G401.6 (cell line): ENCODE results near the gene CHL1.

Experiments
- FAIRE-seq: peaks from 2 replicates; lab custom pipeline; 2012; peaks lifted over from hg19 to GRCh38; lab: Jason Lieb, UNC

The CHL1 gene

GRCh38 chr3:284322-284721 lies 87.8 kb downstream of the CHL1 start:
- FAIRE-seq, result no peak

GRCh38 chr3:288417-288816 lies 91.9 kb downstream of the CHL1 start:
- FAIRE-seq, result no peak

- no peak for FAIRE-seq
Observed at GRCh38 chr3:291028-291427, 94.5 kb downstream of the CHL1 start.

GRCh38 chr3:291646-292436 lies 95.3 kb downstream of the CHL1 start:
- FAIRE-seq, result no peak

- no peak for FAIRE-seq
Observed at GRCh38 chr3:294096-294495, 97.5 kb downstream of the CHL1 start.

- FAIRE-seq, result no peak
Observed at GRCh38 chr3:294581-294980, 98.0 kb downstream of the CHL1 start.

DNA sequence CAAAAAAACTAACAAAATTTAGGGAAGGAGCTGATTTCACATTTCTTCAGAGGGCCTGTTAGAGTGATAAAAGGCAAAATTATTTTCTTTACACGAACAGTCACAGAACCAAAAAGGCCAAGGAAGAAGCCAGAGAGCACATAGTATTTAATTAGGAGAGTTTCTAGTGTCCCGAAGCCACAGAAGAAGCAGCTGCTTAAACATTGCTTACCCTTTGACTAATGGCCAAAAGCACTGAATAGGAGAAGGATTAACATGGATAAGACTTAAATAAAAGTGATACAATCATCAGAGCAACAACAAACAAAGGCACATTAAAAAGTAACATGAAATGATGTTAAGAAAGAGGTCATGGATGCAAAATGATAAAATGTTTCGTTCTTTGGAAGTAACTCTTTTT lies 98.6 kb downstream of the CHL1 start:
- no peak for FAIRE-seq

DNA sequence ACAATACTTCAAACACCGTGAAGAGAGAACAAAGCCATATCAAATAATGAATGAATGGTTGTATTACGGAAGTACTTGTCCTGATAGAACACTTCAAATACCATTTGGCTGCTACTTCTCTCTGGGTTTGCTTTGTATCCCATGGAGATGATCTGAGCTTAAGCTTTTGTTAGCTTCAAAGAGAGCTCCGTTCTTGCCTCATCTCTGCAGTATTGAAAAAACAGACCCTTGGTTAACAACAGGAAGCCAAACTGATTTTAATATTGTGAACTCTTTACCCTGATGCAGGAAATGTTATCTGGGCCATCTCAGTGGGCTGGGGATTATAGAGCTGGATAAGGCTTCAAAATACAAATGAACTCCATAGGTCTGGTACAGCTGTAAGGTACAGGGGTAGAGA lies 101.0 kb downstream of the CHL1 start:
- no peak for FAIRE-seq

- FAIRE-seq, result no peak
Observed at GRCh38 chr3:299590-300301, 103.2 kb downstream of the CHL1 start.

DNA sequence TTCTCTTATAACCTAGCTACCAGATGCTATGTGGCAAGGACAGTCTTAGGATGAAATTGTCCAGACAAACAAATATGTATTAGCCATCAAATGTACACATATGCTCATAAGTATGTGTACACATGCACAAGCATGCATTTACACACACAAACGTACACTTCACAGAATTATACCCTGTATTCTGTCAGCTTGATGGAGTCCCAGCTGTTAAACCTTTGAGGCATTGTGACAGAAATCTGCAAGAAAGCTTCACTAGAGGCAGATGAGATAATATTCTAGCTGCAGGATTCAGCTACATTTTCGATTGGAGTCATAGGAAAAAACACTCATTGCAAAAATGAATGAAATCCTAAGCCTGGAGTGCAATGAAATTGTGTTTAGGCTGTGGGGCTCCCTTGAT lies 110.6 kb downstream of the CHL1 start:
- no peak for FAIRE-seq

- FAIRE-seq, result no peak
Observed at GRCh38 chr3:308597-309321, 112.2 kb downstream of the CHL1 start.

GRCh38 chr3:312160-312733 lies 115.7 kb downstream of the CHL1 start:
- FAIRE-seq, result no peak

DNA sequence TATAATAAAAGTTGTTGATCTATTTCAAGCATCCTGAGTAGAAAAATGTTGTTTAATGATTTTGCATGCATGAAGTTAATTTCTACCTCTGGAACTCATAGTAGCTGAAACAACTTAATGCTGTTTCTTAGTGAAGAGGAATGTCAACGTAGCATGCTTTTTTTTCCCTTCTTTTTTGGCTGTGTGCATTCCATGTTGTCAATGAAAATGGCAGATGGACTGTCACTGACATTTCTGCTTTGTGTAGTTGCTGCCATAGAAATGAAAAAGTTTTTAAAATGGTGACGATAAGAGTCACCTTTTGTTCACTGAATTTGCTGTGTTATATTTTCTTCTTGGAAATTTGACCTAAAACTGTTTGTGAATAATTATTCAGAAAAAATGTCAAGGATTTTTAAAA lies 116.3 kb downstream of the CHL1 start:
- FAIRE-seq, result no peak

DNA sequence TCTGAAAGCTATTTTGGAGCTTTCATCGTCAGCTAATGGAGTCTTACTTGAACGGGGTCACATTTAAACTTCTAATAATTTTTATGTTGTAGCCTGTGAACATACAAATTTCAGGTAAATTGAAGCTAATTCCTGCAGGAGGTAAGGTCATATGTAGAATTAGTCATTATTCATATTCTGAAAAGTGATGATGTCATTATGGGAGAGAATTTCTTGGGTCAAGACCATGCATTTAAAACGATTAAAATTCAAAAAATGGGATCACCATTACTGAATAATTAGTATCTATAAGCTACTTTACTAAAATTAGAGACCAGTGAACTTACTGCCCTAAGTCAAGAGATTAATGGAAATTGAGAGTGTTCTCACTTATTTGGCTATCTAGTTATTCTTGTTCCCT lies 120.4 kb downstream of the CHL1 start:
- no peak for FAIRE-seq

GRCh38 chr3:318903-319302 lies 122.3 kb downstream of the CHL1 start:
- FAIRE-seq, result no peak

DNA sequence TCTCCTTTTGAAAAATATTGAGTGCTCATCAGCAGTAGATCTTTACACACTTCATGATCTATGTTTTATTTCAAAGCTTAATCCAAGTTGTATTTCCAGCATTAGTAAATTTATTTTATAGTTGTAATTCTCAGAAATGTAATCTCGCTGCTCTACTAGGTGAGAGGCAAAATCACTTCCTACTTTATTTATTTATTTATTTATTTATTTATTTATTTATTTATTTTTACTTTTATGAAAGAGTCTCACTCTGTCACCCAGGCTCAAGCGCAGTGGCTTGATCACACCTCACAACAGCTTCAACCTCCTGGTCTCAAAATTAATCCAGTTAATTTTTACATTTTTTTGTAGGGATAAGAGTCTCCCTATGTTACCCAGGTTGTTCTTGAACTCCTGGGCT lies 127.9 kb downstream of the CHL1 start:
- FAIRE-seq, result no peak

DNA sequence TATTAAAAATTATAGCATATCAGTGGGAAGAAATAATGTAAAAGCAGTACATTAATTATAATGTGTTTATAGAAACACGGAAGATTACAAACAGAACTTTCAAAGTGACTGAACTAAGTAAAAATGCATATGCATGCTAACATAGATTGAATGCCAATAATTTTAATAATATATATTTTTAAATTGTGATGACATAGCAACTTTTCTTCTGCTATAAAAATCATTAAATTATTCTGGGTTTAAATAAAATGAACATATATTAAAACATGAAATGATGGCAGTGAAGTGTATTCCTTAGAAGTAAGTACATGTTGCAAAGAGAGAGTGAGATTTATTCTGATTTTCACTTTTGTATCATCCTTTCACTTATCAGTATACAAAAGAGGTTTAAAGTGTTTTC lies 128.9 kb downstream of the CHL1 start:
- FAIRE-seq, result no peak

- FAIRE-seq, result no peak
Observed at GRCh38 chr3:330494-331115, 134.0 kb downstream of the CHL1 start.

DNA sequence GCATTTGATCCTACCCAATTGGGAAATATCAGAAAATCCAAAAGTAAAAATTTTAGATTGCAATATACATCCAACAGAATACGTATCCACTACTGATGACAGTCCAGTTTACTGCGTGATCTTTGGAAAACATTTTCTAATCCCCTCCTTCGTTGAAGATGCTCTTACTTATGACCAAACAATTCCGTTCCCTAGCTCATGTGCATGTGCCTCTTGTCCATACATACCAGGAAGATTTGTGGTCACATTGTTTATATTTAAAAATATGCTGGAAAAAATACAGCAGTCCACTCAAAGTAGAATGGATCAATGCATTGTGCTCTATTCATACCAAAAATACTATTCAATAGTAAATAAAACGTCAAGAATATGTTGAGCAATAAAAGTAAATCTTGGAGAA lies 135.3 kb downstream of the CHL1 start:
- FAIRE-seq, result no peak

- FAIRE-seq, result no peak
Observed at GRCh38 chr3:332701-333100, 136.1 kb downstream of the CHL1 start.

DNA sequence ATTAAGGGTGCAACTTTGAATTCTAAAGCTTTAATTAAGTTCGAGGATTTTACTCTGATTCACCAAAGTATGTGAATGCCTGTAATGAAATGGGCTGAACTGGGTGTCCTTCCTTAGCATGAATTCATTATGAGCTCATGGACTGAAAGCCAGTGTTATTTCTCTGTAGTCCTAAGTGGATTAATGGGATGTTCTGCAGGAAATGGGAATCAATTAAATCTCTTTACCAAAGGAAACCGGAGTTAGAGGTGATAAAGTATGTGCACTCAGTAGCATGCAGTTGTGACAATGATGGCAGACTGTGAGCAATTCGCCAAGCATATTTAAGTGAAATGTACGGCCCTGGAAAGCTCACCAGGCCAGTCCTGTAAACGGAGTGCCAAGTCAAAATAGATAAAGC lies 138.7 kb downstream of the CHL1 start:
- FAIRE-seq, result no peak

- no peak for FAIRE-seq
Observed at GRCh38 chr3:339351-339750, 142.8 kb downstream of the CHL1 start.

DNA sequence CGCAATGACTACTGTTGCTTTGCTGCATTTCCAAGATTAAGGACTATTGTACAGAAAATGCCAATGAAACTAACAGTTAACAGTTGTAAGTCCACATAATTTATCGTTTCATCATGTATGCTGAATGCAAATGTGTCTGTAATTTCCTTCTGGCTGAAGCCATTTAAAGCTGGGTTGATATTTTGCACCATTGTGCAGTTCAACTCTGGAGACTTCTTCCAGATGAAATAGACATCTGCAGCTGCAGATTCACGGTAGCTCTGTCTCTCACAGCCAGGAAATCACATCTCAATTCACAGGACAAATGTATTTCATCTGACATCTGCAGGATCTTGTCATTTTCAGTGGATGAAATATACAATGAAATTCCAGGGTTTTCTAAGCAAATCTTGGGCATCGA lies 145.4 kb downstream of the CHL1 start:
- FAIRE-seq, result no peak
